ENCODE measurements around the gene ME3.

The ME3 gene

DNA sequence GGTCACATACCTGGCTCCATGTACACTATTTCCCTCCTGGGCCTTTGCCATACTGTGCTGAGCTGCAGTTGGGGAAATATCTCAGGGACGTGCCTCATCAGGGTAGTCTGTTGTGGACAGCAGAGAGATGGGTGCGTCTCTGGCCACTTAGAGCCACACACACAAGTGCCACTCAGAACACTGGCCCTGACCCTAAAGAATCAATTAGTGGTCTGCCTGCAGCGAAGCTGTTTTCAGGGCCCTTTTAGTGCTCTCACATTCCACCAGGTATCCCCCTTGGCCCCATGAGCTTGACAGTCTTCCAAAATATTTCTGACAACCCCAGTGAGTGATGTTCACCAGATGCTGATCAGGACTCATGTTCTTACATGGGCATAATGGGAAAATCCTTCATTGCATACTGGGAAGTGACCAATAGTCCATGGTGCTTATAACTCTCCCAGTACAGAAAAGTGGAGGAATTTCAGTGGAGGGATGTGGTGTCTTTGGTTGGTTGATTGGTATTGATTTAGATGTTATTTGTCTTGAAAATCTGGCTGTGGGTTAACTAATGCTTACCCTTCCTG lies 66.1 kb downstream of the ME3 start:
- no peak overlapping the region for H3K4me3 ChIP-seq (ENCODE audit: low read depth, low read length)
- POLR2A ChIA-PET, result interaction anchor here (0.7 kb wide), 1 partner anchor 126 kb away, joined by 3 read pairs; no protein-coding TSS in a partner anchor
- DNase-seq (ENCODE audit: low read depth, low spot score), result no peak
- CTCF ChIA-PET, result interaction anchor here (0.7 to 6.1 kb wide), 14 partner anchors 12 to 209 kb away, joined by 3 to 83 read pairs (median 6); partner anchors contain the start of gene PRSS23
- TF ChIP-seq, protein P1, sequence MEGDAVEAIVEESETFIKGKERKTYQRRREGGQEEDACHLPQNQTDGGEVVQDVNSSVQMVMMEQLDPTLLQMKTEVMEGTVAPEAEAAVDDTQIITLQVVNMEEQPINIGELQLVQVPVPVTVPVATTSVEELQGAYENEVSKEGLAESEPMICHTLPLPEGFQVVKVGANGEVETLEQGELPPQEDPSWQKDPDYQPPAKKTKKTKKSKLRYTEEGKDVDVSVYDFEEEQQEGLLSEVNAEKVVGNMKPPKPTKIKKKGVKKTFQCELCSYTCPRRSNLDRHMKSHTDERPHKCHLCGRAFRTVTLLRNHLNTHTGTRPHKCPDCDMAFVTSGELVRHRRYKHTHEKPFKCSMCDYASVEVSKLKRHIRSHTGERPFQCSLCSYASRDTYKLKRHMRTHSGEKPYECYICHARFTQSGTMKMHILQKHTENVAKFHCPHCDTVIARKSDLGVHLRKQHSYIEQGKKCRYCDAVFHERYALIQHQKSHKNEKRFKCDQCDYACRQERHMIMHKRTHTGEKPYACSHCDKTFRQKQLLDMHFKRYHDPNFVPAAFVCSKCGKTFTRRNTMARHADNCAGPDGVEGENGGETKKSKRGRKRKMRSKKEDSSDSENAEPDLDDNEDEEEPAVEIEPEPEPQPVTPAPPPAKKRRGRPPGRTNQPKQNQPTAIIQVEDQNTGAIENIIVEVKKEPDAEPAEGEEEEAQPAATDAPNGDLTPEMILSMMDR (IDR thresholded peaks at IDR 0.05; ENCODE audit: insufficient read depth, low read length, missing control alignments), result no peak

DNA sequence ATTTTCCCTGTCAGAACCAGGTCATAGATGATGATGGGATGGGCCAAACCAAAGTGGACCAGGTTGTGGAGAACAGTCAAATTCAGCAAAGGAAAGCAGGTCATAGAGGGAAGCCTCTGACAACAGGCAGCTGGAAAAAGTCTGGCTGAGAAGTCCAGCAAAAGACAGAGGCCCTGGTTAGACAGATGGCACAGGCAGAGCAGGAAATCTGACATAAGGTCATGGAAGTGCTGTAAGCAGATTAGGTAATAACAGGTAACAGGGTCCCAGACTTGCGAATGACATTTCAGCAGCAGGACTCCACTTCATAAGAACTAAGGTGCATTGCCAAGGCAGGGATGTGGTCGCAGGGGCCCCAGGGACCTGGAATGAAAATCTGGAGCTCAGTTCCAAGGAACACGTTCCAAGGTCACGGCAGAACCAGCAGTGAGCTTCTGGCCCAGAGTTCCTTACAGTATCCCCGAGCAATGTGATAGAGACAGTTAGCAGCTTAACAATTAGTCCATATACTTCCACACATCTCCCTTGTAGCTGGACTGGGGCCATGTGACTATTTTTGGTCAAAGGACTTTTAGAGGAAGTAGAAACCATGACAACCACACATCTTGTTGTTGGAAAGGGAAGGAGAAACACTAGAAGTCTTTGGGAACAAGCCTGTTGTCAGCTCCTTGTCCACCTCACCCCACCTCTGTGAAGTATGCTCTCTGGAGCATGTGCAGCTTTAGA lies 75.4 kb downstream of the ME3 start:
- H3K4me3 ChIP-seq (ENCODE audit: low read depth, low read length), result no peak overlapping the region
- DNase-seq (ENCODE audit: low read depth, low spot score), result no peak
- ChIA-PET POLR2A (no interaction called here), CTCF (interaction anchor here (0.8 to 6.4 kb wide), 2 partner anchors 9 to 10 kb away, joined by 3 to 78 read pairs; no protein-coding TSS in a partner anchor)
- TF ChIP-seq, protein P1 (IDR thresholded peaks at IDR 0.05; ENCODE audit: insufficient read depth, low read length, missing control alignments), result no peak

DNA sequence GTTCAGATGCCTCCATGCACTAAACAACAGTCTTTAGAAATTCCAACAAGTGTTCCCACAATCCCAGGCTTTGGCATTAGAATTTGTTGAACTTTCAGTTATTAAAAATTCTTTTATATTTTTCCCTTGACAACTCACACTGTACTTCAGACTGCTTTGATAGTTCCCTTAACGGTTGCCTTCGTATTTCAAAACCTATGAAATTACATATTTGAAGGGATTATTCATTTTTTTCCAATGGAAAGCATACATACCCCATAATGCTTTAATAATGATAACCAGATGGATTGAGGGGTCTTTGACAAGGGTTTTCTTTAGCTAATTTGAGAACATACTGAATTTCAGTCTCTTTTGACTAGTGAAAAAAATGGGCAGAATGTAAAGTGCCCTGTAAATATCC lies 76.5 kb downstream of the ME3 start:
- no peak for DNase-seq (ENCODE audit: low read depth, low spot score)
- TF ChIP-seq, protein P1 (IDR thresholded peaks at IDR 0.05; ENCODE audit: insufficient read depth, low read length, missing control alignments), result no peak
- POLR2A ChIA-PET, result no interaction called here
- CTCF ChIA-PET, result interaction anchor here (6.4 kb wide), 1 partner anchor 11 kb away, joined by 78 read pairs; no protein-coding TSS in a partner anchor
- no peak overlapping the region for H3K4me3 ChIP-seq (ENCODE audit: low read depth, low read length)

DNA sequence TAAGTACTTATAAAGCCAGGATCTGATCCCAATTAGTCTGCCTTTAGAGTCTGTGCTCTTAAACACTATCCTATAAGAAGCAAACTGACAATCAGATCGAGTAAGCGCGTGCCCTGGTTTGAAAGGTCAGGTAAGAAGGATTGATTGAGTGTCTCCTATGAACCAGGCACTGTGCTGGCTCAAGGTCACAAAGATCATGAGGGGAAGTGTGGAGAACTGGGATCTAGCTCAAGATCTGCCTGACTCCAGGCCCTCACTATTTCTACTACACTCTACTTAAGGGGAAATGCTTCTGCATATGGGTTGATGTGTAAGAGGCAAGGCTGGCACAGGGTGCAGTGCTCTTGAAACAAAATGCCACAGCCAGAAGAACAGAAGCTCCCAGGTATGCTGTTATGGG lies 77.0 kb downstream of the ME3 start:
- DNase-seq (ENCODE audit: low read depth, low spot score), result no peak
- ChIA-PET POLR2A (no interaction called here), CTCF (interaction anchor here (0.6 to 6.4 kb wide), 3 partner anchors 12 to 222 kb away, joined by 3 to 78 read pairs (median 4); no protein-coding TSS in a partner anchor)
- TF ChIP-seq, protein P1 (IDR thresholded peaks at IDR 0.05; ENCODE audit: insufficient read depth, low read length, missing control alignments), result no peak
- H3K4me3 ChIP-seq (ENCODE audit: low read depth, low read length), result no peak overlapping the region

DNA sequence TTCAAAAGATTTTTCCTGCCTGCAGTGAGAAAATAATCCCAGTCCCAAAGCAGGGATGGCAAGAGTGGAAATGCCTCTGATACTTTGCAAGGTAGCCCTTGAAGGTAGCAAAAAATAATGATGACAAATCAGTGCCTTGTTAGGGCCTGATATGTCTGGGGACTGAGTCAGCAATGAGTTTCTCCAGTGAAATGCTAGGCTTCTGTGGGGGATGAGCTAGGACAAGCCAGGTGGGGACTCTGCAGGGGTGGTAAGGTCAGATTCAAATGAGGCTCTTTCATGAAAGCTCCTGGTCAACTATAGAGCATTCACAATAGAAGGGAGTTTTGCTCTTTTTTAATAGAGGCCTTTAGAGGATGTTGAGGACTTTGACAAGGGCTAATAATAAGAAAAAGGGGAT lies 77.7 kb downstream of the ME3 start:
- ChIA-PET POLR2A (no interaction called here), CTCF (interaction anchor here (0.6 to 6.4 kb wide), 3 partner anchors 12 to 223 kb away, joined by 3 to 78 read pairs (median 4); no protein-coding TSS in a partner anchor)
- no peak for DNase-seq (ENCODE audit: low read depth, low spot score)
- TF ChIP-seq, protein P1 (IDR thresholded peaks at IDR 0.05; ENCODE audit: insufficient read depth, low read length, missing control alignments), result no peak
- no peak overlapping the region for H3K4me3 ChIP-seq (ENCODE audit: low read depth, low read length)

DNA sequence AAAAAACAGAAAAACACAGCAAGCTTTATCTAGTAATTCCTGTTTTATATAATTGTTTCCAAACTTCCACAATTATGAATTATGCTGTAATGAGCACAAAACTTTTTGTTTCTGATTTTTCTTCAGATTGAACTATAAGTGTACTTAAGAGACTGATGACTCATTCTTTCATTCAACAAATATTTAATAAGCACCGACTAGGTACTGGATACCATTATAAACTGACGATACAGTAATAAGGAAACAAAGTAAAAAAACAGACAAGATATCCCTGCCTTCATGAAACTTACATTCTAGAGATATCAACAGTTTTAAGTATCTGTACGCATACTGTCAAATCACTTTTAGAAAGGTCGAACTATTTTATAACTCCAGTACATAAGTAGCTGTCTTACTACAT lies 78.6 kb downstream of the ME3 start:
- TF ChIP-seq, protein P1 (IDR thresholded peaks at IDR 0.05; ENCODE audit: insufficient read depth, low read length, missing control alignments), result no peak
- no peak overlapping the region for H3K4me3 ChIP-seq (ENCODE audit: low read depth, low read length)
- DNase-seq (ENCODE audit: low read depth, low spot score), result no peak
- ChIA-PET POLR2A (no interaction called here), CTCF (interaction anchor here (2.0 to 6.4 kb wide), 2 partner anchors 13 to 137 kb away, joined by 5 to 78 read pairs; no protein-coding TSS in a partner anchor)

All from AG04449 (cell line).